Prostate gland (tissue), 2 donors: ENCODE results near the gene PAX8. TPM values are rescaled to one million over a fixed set of nuclear protein-coding genes. Genes with fewer than 3 reads are reported as not detected.

Experiments
- DNase-seq: peaks from one replicate; pipeline ENCODE4 v3.0.0-alpha.2; 2019; ENCODE audit warnings: low spot score
- H3K27ac ChIP-seq, 2 donors: fragments of 200-600 bp; sonication (generic); 2 replicates each; pipeline ENCODE4 v1.5.1; 2017 to 2019
- H3K27me3 ChIP-seq: fragments of 200-600 bp; sonication (generic); replicated peaks from 2 replicates; pipeline ENCODE4 v1.5.1; 2019; ENCODE audit not compliant: insufficient read depth
- H3K36me3 ChIP-seq, 2 donors: fragments of 200-600 bp; sonication (generic); 1 replicate in 1 of 2; 2 replicates in 1 of 2; pipeline versions ENCODE4 v1.5.1 to v1.8.1; 2017 to 2019
- H3K4me1 ChIP-seq: fragments of 200-600 bp; sonication (generic); replicated peaks from 2 replicates; pipeline ENCODE4 v1.5.1; 2019
- H3K4me3 ChIP-seq, 2 donors: fragments of 200-600 bp; sonication (generic); 2 replicates each; pipeline ENCODE4 v1.5.1; 2017 to 2019
- H3K9me3 ChIP-seq: fragments of 200-600 bp; sonication (generic); 2 replicates; pipeline ENCODE4 v1.5.1; 2017
- CTCF ChIP-seq, 4 experiments: fragments of 200-600 bp in 2 of 4; fragments of 450-650 bp in 2 of 4; sonication (generic) in 2 of 4; IDR thresholded peaks; 1 replicate in 3 of 4; 2 replicates in 1 of 4; pipeline ENCODE4 v1.5.1; 2016 to 2019; ENCODE audit warnings: antibody characterized with exemption in 4 of 4, mild to moderate bottlenecking in 2 of 4, moderate library complexity in 2 of 4
- POLR2A ChIP-seq: fragments of 450-650 bp; IDR thresholded peaks from one replicate; pipeline ENCODE4 v1.6.1; 2016; ENCODE audit warnings: antibody characterized with exemption, mild to moderate bottlenecking
- POLR2AphosphoS5 ChIP-seq: sonication (generic); formaldehyde crosslinking; IDR thresholded peaks from one replicate; pipeline ENCODE4 v1.6.1; 2017; ENCODE audit warnings: antibody characterized with exemption
- WGBS: methylation state at CpG from one replicate; pipeline ENCODE4 v1.1.5; 2018; 5-methylcytosine and 5-hydroxymethylcytosine counted together
- intact Hi-C: fragments of 100-400 bp; cut with DNase I; formaldehyde crosslinking; loops from one replicate; pipeline ENCODE4 v1.14.2; 2022
- total RNA-seq, 2 donors: library from RNA; depleted of rRNA; stranded (reverse); fragments of >200 nt; gene quantifications; one replicate each; pipeline ENCODE4 v1.1.0, GENCODE V29; 2016

Gene PAX8
- total RNA-seq, 2 donors from 2014 or later: 1.0 to 3.8 TPM

DNA sequence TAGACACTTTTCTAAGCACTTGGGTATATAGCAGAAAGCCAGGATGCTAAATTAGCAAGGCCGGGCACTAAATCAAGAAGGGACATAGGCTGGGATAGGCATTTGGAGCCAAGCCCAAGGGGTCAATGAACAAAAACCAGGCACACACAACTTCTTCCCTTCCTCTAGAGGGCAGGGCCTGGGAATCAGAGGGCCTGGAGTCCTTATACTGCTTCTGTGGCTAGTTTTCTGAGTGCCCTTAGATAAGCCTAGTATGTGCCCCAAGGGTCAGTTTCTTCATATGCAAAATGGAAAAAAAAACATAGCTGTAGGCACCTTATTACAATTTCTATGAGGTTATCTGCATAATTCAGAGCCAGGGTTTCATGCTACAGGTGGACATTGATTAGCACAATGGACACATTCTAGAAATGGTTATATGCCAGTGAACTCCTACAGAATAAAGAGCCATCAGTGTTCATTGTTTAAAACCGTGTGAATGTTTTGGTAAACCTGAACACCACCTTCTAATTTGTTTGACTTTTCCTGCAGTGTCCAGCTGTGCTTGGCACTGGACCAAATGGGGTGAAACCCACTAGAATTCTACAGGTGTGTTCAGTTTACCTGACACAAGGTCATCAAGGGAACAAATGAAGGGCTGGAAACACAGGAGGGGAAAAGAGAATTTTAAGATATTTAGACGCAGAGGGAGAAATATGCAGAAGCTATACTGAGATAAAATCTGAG, 49.6 kb downstream of the PAX8 start:
- no peaks in the 10 kb centered on the region for H3K9me3 ChIP-seq
- TF ChIP-seq CTCF (IDR thresholded peaks at IDR 0.05) (no peak), POLR2A (no peak), POLR2AphosphoS5 (no peak)
- no peaks in the 10 kb centered on the region for H3K36me3 ChIP-seq
- no peak overlapping the region for H3K27ac ChIP-seq
- DNase-seq: no peak
- H3K4me1 ChIP-seq: no peaks in the 10 kb centered on the region
- no peaks in the 10 kb centered on the region for H3K27me3 ChIP-seq
- intact Hi-C loops: no loop called here
- WGBS: 59% methylated on average over 3 of the region's 3 CpGs
- no peak overlapping the region for H3K4me3 ChIP-seq

DNA sequence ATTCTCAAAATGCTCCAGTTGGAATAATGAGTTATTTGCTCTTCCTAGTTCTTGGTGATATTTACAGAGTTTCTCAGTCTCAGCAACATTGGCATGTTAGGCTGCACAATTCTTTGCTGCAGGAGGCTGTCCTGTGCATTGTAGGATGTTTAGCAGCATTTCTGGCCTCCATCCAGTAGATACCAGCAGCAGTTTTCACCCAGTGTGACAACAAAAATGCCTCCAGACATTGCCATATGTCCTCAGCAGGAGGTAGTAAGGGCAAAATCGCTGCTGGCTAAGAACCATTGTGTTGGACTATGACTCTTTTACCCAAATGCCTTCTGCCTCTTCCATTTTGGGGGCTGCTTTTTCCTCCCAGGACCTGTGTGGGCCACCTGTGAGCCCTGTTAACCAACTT, 50.4 kb downstream of the PAX8 start:
- H3K36me3 ChIP-seq: no peaks in the 10 kb centered on the region
- H3K27me3 ChIP-seq: no peaks in the 10 kb centered on the region
- H3K4me3 ChIP-seq: no peak overlapping the region
- H3K4me1 ChIP-seq: no peaks in the 10 kb centered on the region
- no peaks in the 10 kb centered on the region for H3K9me3 ChIP-seq
- H3K27ac ChIP-seq: no peak overlapping the region
- intact Hi-C loops: no loop called here
- WGBS: 100% methylated on average over 1 of the region's 1 CpG
- DNase-seq: no peak
- TF ChIP-seq POLR2A (no peak), CTCF (IDR thresholded peaks at IDR 0.05) (no peak), POLR2AphosphoS5 (no peak)

DNA sequence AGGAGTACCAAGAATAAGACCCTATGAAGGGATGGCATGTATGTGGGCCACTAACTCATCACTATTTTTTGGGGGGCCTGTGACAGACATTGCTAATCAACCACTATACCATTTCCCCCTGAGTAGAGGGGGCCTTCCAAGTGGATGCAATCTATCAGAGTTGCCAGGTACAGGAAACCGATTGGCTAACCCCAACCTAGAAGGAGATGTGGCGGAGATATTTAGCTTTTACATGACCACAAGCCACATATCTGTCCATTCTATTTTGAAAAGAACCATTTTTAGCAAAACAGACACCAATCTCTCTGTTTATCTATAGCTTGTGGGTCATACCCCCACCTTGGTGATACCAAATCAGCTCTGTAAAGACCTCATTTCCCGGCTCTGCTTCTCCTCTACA, 51.0 kb downstream of the PAX8 start:
- Histone ChIP-seq H3K27ac (no peak overlapping the region), H3K27me3 (no peaks in the 10 kb centered on the region), H3K4me3 (no peak overlapping the region), H3K9me3 (no peaks in the 10 kb centered on the region), H3K36me3 (no peaks in the 10 kb centered on the region), H3K4me1 (no peaks in the 10 kb centered on the region)
- intact Hi-C loops: no loop called here
- DNase-seq: no peak
- 92% methylated on average over 3 of the region's 3 CpGs for WGBS
- no peak for TF ChIP-seq CTCF (IDR thresholded peaks at IDR 0.05)

DNA sequence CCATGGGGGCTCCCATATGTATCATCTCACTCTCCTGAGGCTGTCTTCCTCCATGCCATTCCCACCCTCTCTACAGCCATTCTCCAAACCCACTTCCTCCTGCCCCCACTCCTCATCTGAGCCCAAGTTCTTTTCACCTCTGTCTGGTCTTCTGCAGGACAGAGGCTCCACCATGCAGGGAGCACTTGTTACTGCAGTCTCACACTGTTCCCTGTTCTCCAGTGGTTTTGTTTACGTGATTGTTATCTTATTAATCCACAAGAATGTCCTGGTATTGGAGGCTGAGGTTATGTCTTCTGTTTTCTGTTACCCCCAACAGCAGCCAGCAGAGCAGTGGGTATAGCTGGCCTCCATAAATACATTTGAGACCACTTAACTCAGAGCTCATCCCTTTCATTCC, 51.4 kb downstream of the PAX8 start:
- intact Hi-C loops: no loop called here
- no peaks in the 10 kb centered on the region for H3K27me3 ChIP-seq
- no peak for DNase-seq
- H3K4me1 ChIP-seq: no peaks in the 10 kb centered on the region
- H3K27ac ChIP-seq: no peak overlapping the region
- TF ChIP-seq POLR2AphosphoS5: no peak
- H3K4me3 ChIP-seq: no peak overlapping the region
- 83% methylated on average over 1 of the region's 1 CpG for WGBS
- H3K36me3 ChIP-seq: no peaks in the 10 kb centered on the region
- no peaks in the 10 kb centered on the region for H3K9me3 ChIP-seq

DNA sequence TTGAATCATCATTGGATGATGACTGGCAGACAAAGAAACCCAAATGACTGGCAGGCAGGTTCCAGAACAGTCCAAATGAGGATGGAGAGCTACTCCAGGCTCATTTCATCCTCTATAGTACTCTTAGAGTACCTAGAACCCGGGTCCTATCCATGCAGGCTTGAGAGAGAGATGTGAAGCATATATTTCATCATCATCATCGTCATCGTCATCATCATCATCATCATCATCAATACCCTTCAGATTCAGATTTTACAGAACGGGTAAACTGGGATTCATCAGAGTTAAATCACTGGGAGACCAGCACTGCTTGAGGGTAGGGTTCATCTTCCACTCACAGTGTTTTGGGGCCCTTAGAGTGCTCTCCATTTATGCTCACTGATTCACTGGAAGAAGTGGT, 52.3 kb downstream of the PAX8 start:
- no peaks in the 10 kb centered on the region for H3K4me1 ChIP-seq
- 79% methylated on average over 4 of the region's 4 CpGs for WGBS
- H3K27me3 ChIP-seq: no peaks in the 10 kb centered on the region
- H3K36me3 ChIP-seq: no peaks in the 10 kb centered on the region
- no peak overlapping the region for H3K4me3 ChIP-seq
- DNase-seq: no peak
- no peaks in the 10 kb centered on the region for H3K9me3 ChIP-seq
- TF ChIP-seq CTCF (IDR thresholded peaks at IDR 0.05) (no peak), POLR2AphosphoS5 (no peak), POLR2A (no peak)
- no peak overlapping the region for H3K27ac ChIP-seq
- intact Hi-C loops: no loop called here
